Tibial nerve (tissue), 4 donors: ENCODE results near the gene RETREG1.

Experiments
- EP300 ChIP-seq, 2 donors: sonication (generic); formaldehyde crosslinking; IDR thresholded peaks; one replicate each; pipeline ENCODE4 v1.6.1; 2017; ENCODE audit warnings: antibody characterized with exemption in 2 of 2, mild to moderate bottlenecking in 1 of 2
- TF ChIP-seq, protein P1 (sequence below), 5 experiments: fragments of 200-600 bp in 3 of 5; fragments of 450-650 bp in 2 of 5; sonication (generic) in 3 of 5; IDR thresholded peaks; one replicate each; pipeline ENCODE4 v1.5.1; 2016 to 2019; ENCODE audit warnings: antibody characterized with exemption in 5 of 5, mild to moderate bottlenecking in 3 of 5, moderate library complexity in 2 of 5

DNA sequence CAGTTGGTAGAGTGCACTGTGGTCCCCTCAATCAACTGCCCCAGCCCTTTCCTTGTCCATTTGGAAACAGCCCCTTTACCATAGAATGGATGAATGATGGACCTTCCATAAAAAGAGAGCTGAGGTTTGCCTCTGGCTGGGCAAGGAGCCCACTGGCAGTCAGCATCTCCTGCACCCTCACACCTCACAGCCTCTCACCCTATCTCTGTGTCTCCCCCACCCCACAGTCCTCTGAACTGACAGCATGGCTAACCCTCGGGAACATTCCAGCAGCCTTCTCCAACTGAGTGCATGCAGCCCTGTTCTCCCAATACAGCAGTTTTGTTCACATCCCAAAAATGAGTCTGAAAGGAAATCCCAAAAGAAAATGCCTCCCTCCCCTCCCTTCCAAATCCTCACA lies 51.7 kb downstream of the RETREG1 start:
- TF ChIP-seq, protein P1, sequence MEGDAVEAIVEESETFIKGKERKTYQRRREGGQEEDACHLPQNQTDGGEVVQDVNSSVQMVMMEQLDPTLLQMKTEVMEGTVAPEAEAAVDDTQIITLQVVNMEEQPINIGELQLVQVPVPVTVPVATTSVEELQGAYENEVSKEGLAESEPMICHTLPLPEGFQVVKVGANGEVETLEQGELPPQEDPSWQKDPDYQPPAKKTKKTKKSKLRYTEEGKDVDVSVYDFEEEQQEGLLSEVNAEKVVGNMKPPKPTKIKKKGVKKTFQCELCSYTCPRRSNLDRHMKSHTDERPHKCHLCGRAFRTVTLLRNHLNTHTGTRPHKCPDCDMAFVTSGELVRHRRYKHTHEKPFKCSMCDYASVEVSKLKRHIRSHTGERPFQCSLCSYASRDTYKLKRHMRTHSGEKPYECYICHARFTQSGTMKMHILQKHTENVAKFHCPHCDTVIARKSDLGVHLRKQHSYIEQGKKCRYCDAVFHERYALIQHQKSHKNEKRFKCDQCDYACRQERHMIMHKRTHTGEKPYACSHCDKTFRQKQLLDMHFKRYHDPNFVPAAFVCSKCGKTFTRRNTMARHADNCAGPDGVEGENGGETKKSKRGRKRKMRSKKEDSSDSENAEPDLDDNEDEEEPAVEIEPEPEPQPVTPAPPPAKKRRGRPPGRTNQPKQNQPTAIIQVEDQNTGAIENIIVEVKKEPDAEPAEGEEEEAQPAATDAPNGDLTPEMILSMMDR (IDR thresholded peaks at IDR 0.05), result no peak
- no peak for TF ChIP-seq EP300 (IDR thresholded peaks at IDR 0.05)
